ENCODE data around the gene TMEM151B.

The TMEM151B gene

DNA sequence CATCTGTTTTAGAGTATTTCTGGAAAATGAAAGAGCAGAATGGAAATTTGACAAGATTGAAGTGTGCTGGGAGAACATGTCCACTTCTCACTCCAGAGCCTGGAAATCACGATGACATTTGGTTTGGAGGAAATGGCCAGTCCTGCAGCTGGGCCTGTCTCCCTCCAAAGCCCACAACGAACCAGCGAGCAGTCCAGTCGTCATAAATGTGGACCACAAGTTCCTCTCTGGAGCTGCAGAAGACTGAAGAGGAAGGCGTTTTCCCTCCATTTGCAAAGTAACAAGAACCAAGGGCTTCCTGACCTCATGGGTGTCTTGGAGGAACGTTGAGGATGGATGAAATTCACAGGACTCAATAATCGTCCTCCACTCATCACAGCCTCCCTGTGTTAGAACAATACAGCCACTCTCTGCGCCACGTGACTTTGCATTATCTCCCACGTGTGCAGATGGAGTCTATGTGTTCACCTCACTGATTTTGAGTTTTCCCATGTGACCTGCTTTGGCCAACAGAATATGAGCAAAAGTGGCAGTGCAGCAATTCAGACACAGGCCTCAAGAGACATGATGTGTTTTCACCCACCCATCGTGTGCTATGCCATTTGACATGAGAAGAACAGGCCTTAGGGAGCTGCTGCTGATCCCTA, 63.1 kb downstream of the TMEM151B start:
- TF ChIP-seq, protein P1, sequence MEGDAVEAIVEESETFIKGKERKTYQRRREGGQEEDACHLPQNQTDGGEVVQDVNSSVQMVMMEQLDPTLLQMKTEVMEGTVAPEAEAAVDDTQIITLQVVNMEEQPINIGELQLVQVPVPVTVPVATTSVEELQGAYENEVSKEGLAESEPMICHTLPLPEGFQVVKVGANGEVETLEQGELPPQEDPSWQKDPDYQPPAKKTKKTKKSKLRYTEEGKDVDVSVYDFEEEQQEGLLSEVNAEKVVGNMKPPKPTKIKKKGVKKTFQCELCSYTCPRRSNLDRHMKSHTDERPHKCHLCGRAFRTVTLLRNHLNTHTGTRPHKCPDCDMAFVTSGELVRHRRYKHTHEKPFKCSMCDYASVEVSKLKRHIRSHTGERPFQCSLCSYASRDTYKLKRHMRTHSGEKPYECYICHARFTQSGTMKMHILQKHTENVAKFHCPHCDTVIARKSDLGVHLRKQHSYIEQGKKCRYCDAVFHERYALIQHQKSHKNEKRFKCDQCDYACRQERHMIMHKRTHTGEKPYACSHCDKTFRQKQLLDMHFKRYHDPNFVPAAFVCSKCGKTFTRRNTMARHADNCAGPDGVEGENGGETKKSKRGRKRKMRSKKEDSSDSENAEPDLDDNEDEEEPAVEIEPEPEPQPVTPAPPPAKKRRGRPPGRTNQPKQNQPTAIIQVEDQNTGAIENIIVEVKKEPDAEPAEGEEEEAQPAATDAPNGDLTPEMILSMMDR (IDR thresholded peaks at IDR 0.05; ENCODE audit: low read depth, low read length), result no peak
- Histone ChIP-seq H3K4me3 (ENCODE audit: low read depth, low read length) (no peak overlapping the region), H3K36me3 (no peaks in the 10 kb centered on the region), H3K9me3 (ENCODE audit: severe bottlenecking) (no peaks in the 10 kb centered on the region), H3K27ac (no peak overlapping the region), H3K27me3 (ENCODE audit: insufficient read depth, low read depth, severe bottlenecking) (no peaks in the 10 kb centered on the region)
- no peak for DNase-seq

DNA sequence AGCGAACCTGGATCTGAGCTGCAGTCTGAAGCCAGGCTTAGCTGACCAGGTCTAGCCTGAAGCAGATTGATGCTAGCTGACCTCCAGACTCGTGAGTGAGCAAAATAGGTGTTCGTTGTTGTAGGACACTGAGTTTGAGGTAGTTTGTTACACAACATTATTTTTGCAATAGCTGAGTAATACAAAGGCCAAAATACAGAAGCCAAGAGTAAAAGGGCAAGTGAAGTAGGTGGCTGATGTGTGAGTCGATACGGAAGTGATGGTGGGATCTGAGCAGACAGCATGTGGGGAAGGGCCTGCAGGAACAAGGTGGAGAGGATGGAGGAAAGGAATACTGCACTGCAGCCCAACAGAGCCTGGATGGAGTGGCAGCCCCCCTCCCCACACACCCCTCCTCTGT, 63.7 kb downstream of the TMEM151B start:
- peak; percentile 53 for DNase-seq
- H3K9me3 ChIP-seq (ENCODE audit: severe bottlenecking), result no peaks in the 10 kb centered on the region
- no peak overlapping the region for H3K27ac ChIP-seq
- TF ChIP-seq, protein P1 (IDR thresholded peaks at IDR 0.05; ENCODE audit: low read depth, low read length), result no peak
- no peaks in the 10 kb centered on the region for H3K36me3 ChIP-seq
- no peak overlapping the region for H3K4me3 ChIP-seq (ENCODE audit: low read depth, low read length)
- H3K27me3 ChIP-seq (ENCODE audit: insufficient read depth, low read depth, severe bottlenecking), result no peaks in the 10 kb centered on the region

DNA sequence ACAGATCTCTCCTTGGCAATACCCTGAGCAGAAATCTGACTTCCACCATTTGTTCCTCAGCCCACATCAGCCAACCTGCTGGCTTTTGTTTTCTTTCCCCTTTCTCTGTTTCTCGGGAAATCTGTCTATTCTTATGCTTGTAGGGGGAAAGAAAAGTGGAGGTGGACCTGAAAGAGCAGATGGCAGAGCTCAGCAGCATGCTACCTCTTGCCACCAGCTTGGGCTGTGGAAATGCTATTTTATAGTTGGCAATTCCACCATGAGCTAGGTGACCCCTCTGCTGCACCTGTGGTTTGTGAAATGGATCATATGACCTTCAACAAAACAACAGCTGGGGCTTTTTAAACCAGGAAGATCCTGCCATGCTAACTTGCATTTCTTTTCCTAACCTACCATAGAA, 65.4 kb downstream of the TMEM151B start:
- Histone ChIP-seq H3K27me3 (ENCODE audit: insufficient read depth, low read depth, severe bottlenecking) (no peaks in the 10 kb centered on the region), H3K4me3 (ENCODE audit: low read depth, low read length) (no peak overlapping the region), H3K36me3 (no peaks in the 10 kb centered on the region), H3K27ac (no peak overlapping the region), H3K9me3 (ENCODE audit: severe bottlenecking) (no peaks in the 10 kb centered on the region)
- TF ChIP-seq, protein P1 (IDR thresholded peaks at IDR 0.05; ENCODE audit: low read depth, low read length), result no peak
- no peak for DNase-seq

DNA sequence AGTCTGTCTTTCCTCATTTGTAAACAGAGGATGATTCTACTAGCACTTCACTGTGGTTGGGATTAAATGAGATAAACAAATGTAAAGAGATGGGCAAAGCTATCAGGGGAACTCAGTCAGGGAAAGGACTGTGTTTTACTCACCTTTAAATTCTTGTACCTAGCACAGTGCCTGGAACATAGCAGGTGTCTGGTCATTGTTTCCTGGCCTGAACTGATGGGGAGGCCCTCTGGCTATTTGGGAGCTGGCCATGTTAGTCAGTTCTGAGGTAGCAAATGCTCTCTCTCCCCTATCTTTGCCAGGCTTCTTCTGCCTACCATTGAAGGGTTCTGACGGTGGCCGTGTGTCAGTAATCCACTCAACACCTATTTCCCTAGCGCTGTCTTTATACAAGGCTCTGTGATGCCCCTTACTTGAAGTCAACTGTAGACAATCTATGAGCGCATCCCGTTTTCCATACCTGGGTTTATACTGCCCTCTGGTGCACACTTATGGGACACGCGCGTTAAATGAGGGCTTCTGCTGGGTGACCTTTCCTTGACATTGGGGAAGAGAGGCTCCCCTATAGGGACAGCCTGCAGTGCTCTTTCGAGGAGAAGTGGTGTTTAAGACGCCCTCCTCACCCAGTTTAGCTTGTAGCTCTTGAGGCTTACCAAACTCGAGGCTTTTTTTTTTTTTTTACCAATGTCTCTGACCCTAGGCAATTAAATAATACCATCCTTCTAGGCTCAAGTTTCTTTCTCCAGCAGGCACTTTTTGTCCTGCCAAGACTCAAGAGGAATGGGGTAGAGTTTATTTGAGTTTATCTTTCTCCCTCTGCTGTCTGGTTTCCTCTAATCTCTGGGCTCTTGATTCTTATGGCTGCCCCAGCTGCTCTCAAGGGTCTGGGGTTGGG, 68.2 kb downstream of the TMEM151B start:
- DNase-seq, result peak; percentile 87
- TF ChIP-seq, protein P1 (IDR thresholded peaks at IDR 0.05; ENCODE audit: low read depth, low read length), result peak; percentile 83
- Histone ChIP-seq H3K36me3 (no peaks in the 10 kb centered on the region), H3K27ac (no peak overlapping the region), H3K4me3 (ENCODE audit: low read depth, low read length) (no peak overlapping the region), H3K27me3 (ENCODE audit: insufficient read depth, low read depth, severe bottlenecking) (no peaks in the 10 kb centered on the region), H3K9me3 (ENCODE audit: severe bottlenecking) (no peaks in the 10 kb centered on the region)

DNA sequence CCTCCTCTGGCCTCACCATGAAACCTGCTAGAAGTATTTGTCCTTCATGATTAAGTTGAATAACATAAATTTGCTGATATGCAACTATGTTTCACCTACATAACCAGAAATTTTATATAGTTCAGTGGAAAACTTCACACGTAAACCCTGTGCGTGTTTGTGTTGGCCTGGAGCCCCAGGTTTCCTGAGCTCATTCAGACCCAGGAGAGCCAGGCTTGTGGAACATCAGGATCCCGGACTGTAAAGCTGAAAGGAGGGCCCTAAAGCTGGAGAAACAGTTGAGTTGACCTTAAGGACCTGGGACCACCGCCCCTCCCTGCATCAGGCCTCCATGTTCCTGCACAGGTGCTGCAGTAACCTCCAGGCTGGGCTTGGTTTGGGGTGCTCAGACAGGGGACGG, 69.1 kb downstream of the TMEM151B start:
- H3K27ac ChIP-seq, result no peak overlapping the region
- no peaks in the 10 kb centered on the region for H3K36me3 ChIP-seq
- no peak for DNase-seq
- H3K27me3 ChIP-seq (ENCODE audit: insufficient read depth, low read depth, severe bottlenecking), result no peaks in the 10 kb centered on the region
- no peak overlapping the region for H3K4me3 ChIP-seq (ENCODE audit: low read depth, low read length)
- no peaks in the 10 kb centered on the region for H3K9me3 ChIP-seq (ENCODE audit: severe bottlenecking)
- TF ChIP-seq, protein P1 (IDR thresholded peaks at IDR 0.05; ENCODE audit: low read depth, low read length), result no peak
